ENCODE results near the gene LASP1. TPM values are rescaled to one million over a fixed set of nuclear protein-coding genes. Genes with fewer than 3 reads are reported as not detected.

LASP1 gene
- total and polyA plus RNA-seq, 2 experiments from 2014 or later, result 48.7 to 173 TPM

GRCh38 chr17:38898812-38899348, 29.0 kb downstream of the LASP1 start (continued):
- TF ChIP-seq STAT1 (IDR thresholded peaks at IDR 0.05; ENCODE audit: unreplicated experiment) (no peak), CREB1 (CRISPR knock-in tag; IDR thresholded peaks at IDR 0.05; ENCODE audit: low read depth) (no peak), NANOG (IDR thresholded peaks at IDR 0.05; ENCODE audit: borderline replicate concordance) (no peak), ZNF331 (CRISPR knock-in tag; IDR thresholded peaks at IDR 0.05; ENCODE audit: low read depth) (no peak), ZNF114 (CRISPR knock-in tag; IDR thresholded peaks at IDR 0.05) (no peak)
- TF ChIP-seq, protein P1, sequence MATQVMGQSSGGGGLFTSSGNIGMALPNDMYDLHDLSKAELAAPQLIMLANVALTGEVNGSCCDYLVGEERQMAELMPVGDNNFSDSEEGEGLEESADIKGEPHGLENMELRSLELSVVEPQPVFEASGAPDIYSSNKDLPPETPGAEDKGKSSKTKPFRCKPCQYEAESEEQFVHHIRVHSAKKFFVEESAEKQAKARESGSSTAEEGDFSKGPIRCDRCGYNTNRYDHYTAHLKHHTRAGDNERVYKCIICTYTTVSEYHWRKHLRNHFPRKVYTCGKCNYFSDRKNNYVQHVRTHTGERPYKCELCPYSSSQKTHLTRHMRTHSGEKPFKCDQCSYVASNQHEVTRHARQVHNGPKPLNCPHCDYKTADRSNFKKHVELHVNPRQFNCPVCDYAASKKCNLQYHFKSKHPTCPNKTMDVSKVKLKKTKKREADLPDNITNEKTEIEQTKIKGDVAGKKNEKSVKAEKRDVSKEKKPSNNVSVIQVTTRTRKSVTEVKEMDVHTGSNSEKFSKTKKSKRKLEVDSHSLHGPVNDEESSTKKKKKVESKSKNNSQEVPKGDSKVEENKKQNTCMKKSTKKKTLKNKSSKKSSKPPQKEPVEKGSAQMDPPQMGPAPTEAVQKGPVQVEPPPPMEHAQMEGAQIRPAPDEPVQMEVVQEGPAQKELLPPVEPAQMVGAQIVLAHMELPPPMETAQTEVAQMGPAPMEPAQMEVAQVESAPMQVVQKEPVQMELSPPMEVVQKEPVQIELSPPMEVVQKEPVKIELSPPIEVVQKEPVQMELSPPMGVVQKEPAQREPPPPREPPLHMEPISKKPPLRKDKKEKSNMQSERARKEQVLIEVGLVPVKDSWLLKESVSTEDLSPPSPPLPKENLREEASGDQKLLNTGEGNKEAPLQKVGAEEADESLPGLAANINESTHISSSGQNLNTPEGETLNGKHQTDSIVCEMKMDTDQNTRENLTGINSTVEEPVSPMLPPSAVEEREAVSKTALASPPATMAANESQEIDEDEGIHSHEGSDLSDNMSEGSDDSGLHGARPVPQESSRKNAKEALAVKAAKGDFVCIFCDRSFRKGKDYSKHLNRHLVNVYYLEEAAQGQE (IDR thresholded peaks at IDR 0.05; ENCODE audit: unreplicated experiment), result no peak

- Histone ChIP-seq H3K27ac (ENCODE audit: low read depth) (no peak overlapping the region), H4K20me1 (replicated peaks; ENCODE audit: insufficient read depth) (peaks cover 10% of the 10 kb centered on the region; the same call in 1 of the 2 replicates), H3K4me1 (ENCODE audit: insufficient read depth) (peaks cover 27% of the 10 kb centered on the region), H2AFZ (no peak overlapping the region), H3K4me3 (no peak overlapping the region), H3F3A (replicated peaks; ENCODE audit: low read depth) (0 out of 2 replicates have a peak, but pooled peaks cover 14% of the 10 kb centered on the region), H3K9me2 (ENCODE audit: insufficient read depth) (no peaks in the 10 kb centered on the region), H3K27me3 (ENCODE audit: insufficient read depth) (no peaks in the 10 kb centered on the region), H3K36me3 (ENCODE audit: insufficient read depth) (no peaks in the 10 kb centered on the region), H3K79me2 (replicated peaks; ENCODE audit: insufficient read depth) (peaks cover 15% of the 10 kb centered on the region; the same call in 1 of the 2 replicates), H3K4me2 (no peak overlapping the region)
- no peaks in the 10 kb centered on the region for H3K9me3 Mint-ChIP-seq
- no peak for ATAC-seq
- H3K4me3 Mint-ChIP-seq, result no peak overlapping the region
- peaks cover 4% of the 10 kb centered on the region for H3K27me3 Mint-ChIP-seq (ENCODE audit: insufficient read depth, low read depth, poor library complexity)
- peak overlapping the region; percentile 82 for H3K27ac Mint-ChIP-seq
- peaks cover 34% of the 10 kb centered on the region for H3K4me1 Mint-ChIP-seq
- peaks cover 44% of the 10 kb centered on the region for H3K36me3 Mint-ChIP-seq (ENCODE audit: low read depth)
- no peak for DNase-seq (ENCODE audit: low spot score)
- no peak for TF ChIP-seq EZH2 (IDR thresholded peaks at IDR 0.05; ENCODE audit: low read depth, unreplicated experiment)
- TF ChIP-seq JUNB (IDR thresholded peaks at IDR 0.05; ENCODE audit: unreplicated experiment), result no peak
- TF ChIP-seq, protein P2, sequence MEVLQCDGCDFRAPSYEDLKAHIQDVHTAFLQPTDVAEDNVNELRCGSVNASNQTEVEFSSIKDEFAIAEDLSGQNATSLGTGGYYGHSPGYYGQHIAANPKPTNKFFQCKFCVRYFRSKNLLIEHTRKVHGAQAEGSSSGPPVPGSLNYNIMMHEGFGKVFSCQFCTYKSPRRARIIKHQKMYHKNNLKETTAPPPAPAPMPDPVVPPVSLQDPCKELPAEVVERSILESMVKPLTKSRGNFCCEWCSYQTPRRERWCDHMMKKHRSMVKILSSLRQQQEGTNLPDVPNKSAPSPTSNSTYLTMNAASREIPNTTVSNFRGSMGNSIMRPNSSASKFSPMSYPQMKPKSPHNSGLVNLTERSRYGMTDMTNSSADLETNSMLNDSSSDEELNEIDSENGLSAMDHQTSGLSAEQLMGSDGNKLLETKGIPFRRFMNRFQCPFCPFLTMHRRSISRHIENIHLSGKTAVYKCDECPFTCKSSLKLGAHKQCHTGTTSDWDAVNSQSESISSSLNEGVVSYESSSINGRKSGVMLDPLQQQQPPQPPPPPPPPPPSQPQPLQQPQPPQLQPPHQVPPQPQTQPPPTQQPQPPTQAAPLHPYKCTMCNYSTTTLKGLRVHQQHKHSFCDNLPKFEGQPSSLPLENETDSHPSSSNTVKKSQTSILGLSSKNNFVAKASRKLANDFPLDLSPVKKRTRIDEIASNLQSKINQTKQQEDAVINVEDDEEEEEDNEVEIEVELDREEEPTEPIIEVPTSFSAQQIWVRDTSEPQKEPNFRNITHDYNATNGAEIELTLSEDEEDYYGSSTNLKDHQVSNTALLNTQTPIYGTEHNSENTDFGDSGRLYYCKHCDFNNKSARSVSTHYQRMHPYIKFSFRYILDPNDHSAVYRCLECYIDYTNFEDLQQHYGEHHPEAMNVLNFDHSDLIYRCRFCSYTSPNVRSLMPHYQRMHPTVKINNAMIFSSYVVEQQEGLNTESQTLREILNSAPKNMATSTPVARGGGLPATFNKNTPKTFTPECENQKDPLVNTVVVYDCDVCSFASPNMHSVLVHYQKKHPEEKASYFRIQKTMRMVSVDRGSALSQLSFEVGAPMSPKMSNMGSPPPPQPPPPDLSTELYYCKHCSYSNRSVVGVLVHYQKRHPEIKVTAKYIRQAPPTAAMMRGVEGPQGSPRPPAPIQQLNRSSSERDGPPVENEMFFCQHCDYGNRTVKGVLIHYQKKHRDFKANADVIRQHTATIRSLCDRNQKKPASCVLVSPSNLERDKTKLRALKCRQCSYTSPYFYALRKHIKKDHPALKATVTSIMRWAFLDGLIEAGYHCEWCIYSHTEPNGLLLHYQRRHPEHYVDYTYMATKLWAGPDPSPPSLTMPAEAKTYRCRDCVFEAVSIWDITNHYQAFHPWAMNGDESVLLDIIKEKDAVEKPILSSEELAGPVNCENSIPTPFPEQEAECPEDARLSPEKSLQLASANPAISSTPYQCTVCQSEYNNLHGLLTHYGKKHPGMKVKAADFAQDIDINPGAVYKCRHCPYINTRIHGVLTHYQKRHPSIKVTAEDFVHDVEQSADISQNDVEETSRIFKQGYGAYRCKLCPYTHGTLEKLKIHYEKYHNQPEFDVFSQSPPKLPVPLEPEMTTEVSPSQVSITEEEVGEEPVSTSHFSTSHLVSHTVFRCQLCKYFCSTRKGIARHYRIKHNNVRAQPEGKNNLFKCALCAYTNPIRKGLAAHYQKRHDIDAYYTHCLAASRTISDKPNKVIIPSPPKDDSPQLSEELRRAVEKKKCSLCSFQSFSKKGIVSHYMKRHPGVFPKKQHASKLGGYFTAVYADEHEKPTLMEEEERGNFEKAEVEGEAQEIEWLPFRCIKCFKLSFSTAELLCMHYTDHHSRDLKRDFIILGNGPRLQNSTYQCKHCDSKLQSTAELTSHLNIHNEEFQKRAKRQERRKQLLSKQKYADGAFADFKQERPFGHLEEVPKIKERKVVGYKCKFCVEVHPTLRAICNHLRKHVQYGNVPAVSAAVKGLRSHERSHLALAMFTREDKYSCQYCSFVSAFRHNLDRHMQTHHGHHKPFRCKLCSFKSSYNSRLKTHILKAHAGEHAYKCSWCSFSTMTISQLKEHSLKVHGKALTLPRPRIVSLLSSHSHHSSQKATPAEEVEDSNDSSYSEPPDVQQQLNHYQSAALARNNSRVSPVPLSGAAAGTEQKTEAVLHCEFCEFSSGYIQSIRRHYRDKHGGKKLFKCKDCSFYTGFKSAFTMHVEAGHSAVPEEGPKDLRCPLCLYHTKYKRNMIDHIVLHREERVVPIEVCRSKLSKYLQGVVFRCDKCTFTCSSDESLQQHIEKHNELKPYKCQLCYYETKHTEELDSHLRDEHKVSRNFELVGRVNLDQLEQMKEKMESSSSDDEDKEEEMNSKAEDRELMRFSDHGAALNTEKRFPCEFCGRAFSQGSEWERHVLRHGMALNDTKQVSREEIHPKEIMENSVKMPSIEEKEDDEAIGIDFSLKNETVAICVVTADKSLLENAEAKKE (CRISPR knock-in tag; IDR thresholded peaks at IDR 0.05), result no peak
- no peak for TF ChIP-seq EZH2phosphoT487 (IDR thresholded peaks at IDR 0.05; ENCODE audit: unreplicated experiment)
- TF ChIP-seq, protein P1 (IDR thresholded peaks at IDR 0.05; ENCODE audit: unreplicated experiment), result no peak
- TF ChIP-seq ETS1 (IDR thresholded peaks at IDR 0.05), result no peak
Observed at GRCh38 chr17:38899421-38899820, 29.6 kb downstream of the LASP1 start.

Data from GM23338 (cell line).